Activated CD8-positive, alpha-beta T cell treated with anti-CD3 and anti-CD28 coated beads for 36 hours (primary cell): Measurements from ENCODE around the gene TPSD1. TPM values are rescaled to one million over a fixed set of nuclear protein-coding genes. Genes with fewer than 3 reads are reported as not detected.
"Not testable (repeated sequence)": the region's sequence is repeated elsewhere in the genome, so short reads cannot be mapped to it uniquely, and the experiment has no call there.

Experiments used
- ATAC-seq: fragments of 200-7000 bp; cut with Tn5 transposase; one replicate; pipeline ENCODE4 v1.10.0; 2021; ENCODE audit warnings: mild to moderate bottlenecking, moderate library complexity
- CTCF ChIA-PET: fragments of 350-600 bp; sonication (Branson Sonifier 250); formaldehyde crosslinking; loops from one replicate; lab custom pipeline; 2021; ENCODE audit warnings: antibody characterized with exemption; lab: Charles Lee
- POLR2A ChIA-PET: fragments of 350-600 bp; sonication (Branson Sonifier 250); formaldehyde crosslinking; loops from one replicate; lab custom pipeline; 2021; ENCODE audit warnings: antibody characterized with exemption; lab: Charles Lee
- DNase-seq: peaks from one replicate; pipeline ENCODE4 v3.0.0-alpha.2; 2020
- H3K27ac Mint-ChIP-seq: one replicate; pipeline ENCODE4 v1.8.0; 2021; ENCODE audit warnings: mild to moderate bottlenecking, mixed read lengths
- H3K27me3 Mint-ChIP-seq: one replicate; pipeline ENCODE4 v1.8.0; 2021; ENCODE audit warnings: mixed read lengths
- H3K36me3 Mint-ChIP-seq: one replicate; pipeline ENCODE4 v1.8.0; 2021; ENCODE audit warnings: low read depth, mixed read lengths
- H3K4me1 Mint-ChIP-seq: one replicate; pipeline ENCODE4 v1.8.0; 2021; ENCODE audit warnings: low read depth, mixed read lengths
- H3K4me3 Mint-ChIP-seq: one replicate; pipeline ENCODE4 v1.8.0; 2021; ENCODE audit warnings: mild to moderate bottlenecking, moderate library complexity, mixed read lengths
- H3K9me3 Mint-ChIP-seq: one replicate; pipeline ENCODE4 v1.8.0; 2021; ENCODE audit warnings: mixed read lengths
- CTCF ChIP-seq: fragments of 200-600 bp; IDR thresholded peaks from one replicate; pipeline ENCODE4 v1.8.0; 2022; ENCODE audit warnings: antibody characterized with exemption, mild to moderate bottlenecking
- intact Hi-C: fragments of 100-400 bp; cut with micrococcal nuclease; formaldehyde crosslinking; loops from one replicate; pipeline ENCODE4 v1.10.0; 2022
- total RNA-seq, 2 experiments: library from RNA; stranded (reverse); gene quantifications; one replicate each; pipeline ENCODE4 v1.2.3, GENCODE V29; 2021

The TPSD1 gene
- total RNA-seq, 2 experiments from 2014 or later, result not detected

GRCh38 chr16:1237990-1238389 is 17.9 kb upstream of the TPSD1 start:
- Mint-ChIP-seq H3K36me3 (no peaks in the 10 kb centered on the region), H3K4me3 (no peak overlapping the region), H3K9me3 (no peaks in the 10 kb centered on the region), H3K4me1 (no peaks in the 10 kb centered on the region), H3K27ac (no peak overlapping the region), H3K27me3 (no peaks in the 10 kb centered on the region)
- intact Hi-C loops, result no loop called here
- no peak for DNase-seq
- ChIA-PET POLR2A (no interaction called here), CTCF (interaction anchor here (0.9 kb wide), 1 partner anchor 180 kb away, joined by 3 read pairs; no protein-coding TSS in a partner anchor)
- no peak for TF ChIP-seq CTCF
- no peak for ATAC-seq

GRCh38 chr16:1238909-1239308 is 17.0 kb upstream of the TPSD1 start:
- H3K9me3 Mint-ChIP-seq, POLR2A ChIA-PET, intact Hi-C loops, H3K4me1 Mint-ChIP-seq, H3K27ac Mint-ChIP-seq, H3K27me3 Mint-ChIP-seq, H3K4me3 Mint-ChIP-seq, DNase-seq, ATAC-seq, H3K36me3 Mint-ChIP-seq: not testable (repeated sequence)
- CTCF ChIA-PET, result interaction anchor here (0.9 kb wide), 1 partner anchor 181 kb away, joined by 3 read pairs; no protein-coding TSS in a partner anchor

- CTCF ChIA-PET, H3K4me3 Mint-ChIP-seq, H3K27me3 Mint-ChIP-seq, H3K4me1 Mint-ChIP-seq, H3K9me3 Mint-ChIP-seq, ATAC-seq, DNase-seq, intact Hi-C loops, H3K27ac Mint-ChIP-seq, POLR2A ChIA-PET, H3K36me3 Mint-ChIP-seq: not testable (repeated sequence)
These were observed 16.3 kb upstream of the TPSD1 start for GRCh38 chr16:1239575-1239974.

GRCh38 chr16:1240436-1240835 is 15.4 kb upstream of the TPSD1 start, which contains the start of gene TPSAB1:
Gene TPSAB1 (plus strand): TSS chr16:1240705. CDS start chr16:1240939, 234 bp downstream.
- H3K27me3 Mint-ChIP-seq, POLR2A ChIA-PET, intact Hi-C loops, H3K36me3 Mint-ChIP-seq, H3K4me1 Mint-ChIP-seq, DNase-seq, H3K4me3 Mint-ChIP-seq, ATAC-seq, H3K9me3 Mint-ChIP-seq, CTCF ChIA-PET, H3K27ac Mint-ChIP-seq: not testable (repeated sequence)

- ATAC-seq, H3K4me1 Mint-ChIP-seq, H3K4me3 Mint-ChIP-seq, H3K27ac Mint-ChIP-seq, intact Hi-C loops, DNase-seq, H3K9me3 Mint-ChIP-seq, CTCF ChIA-PET, H3K27me3 Mint-ChIP-seq, H3K36me3 Mint-ChIP-seq, POLR2A ChIA-PET: not testable (repeated sequence)
These were observed 14.8 kb upstream of the TPSD1 start for GRCh38 chr16:1241081-1241480.

- not testable (repeated sequence) for H3K9me3 Mint-ChIP-seq
These were observed 12.5 kb upstream of the TPSD1 start for GRCh38 chr16:1243363-1243762.

GRCh38 chr16:1243907-1244850 is 11.7 kb upstream of the TPSD1 start:
- CTCF ChIA-PET, H3K36me3 Mint-ChIP-seq, H3K27ac Mint-ChIP-seq, H3K4me1 Mint-ChIP-seq, H3K4me3 Mint-ChIP-seq, intact Hi-C loops, H3K9me3 Mint-ChIP-seq, H3K27me3 Mint-ChIP-seq, ATAC-seq, DNase-seq, POLR2A ChIA-PET: not testable (repeated sequence)

More at GRCh38 chr16:1243363-1243762, 12.5 kb upstream of the TPSD1 start:
- CTCF ChIA-PET, intact Hi-C loops, H3K27ac Mint-ChIP-seq, DNase-seq, POLR2A ChIA-PET, ATAC-seq, H3K4me1 Mint-ChIP-seq, H3K27me3 Mint-ChIP-seq, H3K36me3 Mint-ChIP-seq, H3K4me3 Mint-ChIP-seq: not testable (repeated sequence)

- H3K9me3 Mint-ChIP-seq, result no peaks in the 10 kb centered on the region
- H3K27me3 Mint-ChIP-seq, result peaks cover 3% of the 10 kb centered on the region
- H3K4me3 Mint-ChIP-seq, result no peak overlapping the region
- no peaks in the 10 kb centered on the region for H3K36me3 Mint-ChIP-seq
- DNase-seq (peak; percentile 23), ATAC-seq (no peak)
- TF ChIP-seq CTCF, result no peak
- H3K27ac Mint-ChIP-seq, result no peak overlapping the region
- POLR2A ChIA-PET, result no interaction called here
- CTCF ChIA-PET, result no interaction called here
- H3K4me1 Mint-ChIP-seq, result no peaks in the 10 kb centered on the region
- intact Hi-C loops, result no loop called here
These were observed 11.0 kb upstream of the TPSD1 start for GRCh38 chr16:1244881-1245280.
